Astrocyte (in vitro differentiated cells and primary cell): ENCODE results near the gene JPT2. TPM values are rescaled to one million over a fixed set of nuclear protein-coding genes. Genes with fewer than 3 reads are reported as not detected.

ENCODE experiments used
- DNase-seq: peaks from one replicate; pipeline ENCODE4 v3.0.0-alpha.2; 2010; ENCODE audit warnings: low read depth
- FAIRE-seq: peaks from 2 replicates; lab custom pipeline; 2011; peaks lifted over from hg19 to GRCh38; lab: Jason Lieb, UNC
- H2AFZ ChIP-seq: 2 replicates; pipeline ENCODE4 v1.6.0; 2012; ENCODE audit warnings: low read depth, low read length, inconsistent platforms
- H3K27ac ChIP-seq: 2 replicates; pipeline ENCODE4 v1.5.1; 2011; ENCODE audit warnings: low read depth, low read length, inconsistent platforms
- H3K27me3 ChIP-seq: 2 replicates; pipeline ENCODE4 v1.6.0; 2011; ENCODE audit warnings: low read length, inconsistent platforms; ENCODE audit not compliant: insufficient read depth
- H3K36me3 ChIP-seq: 2 replicates; pipeline ENCODE4 v1.5.1; 2011; ENCODE audit warnings: low read length, inconsistent platforms; ENCODE audit not compliant: insufficient read depth
- H3K4me1 ChIP-seq: 2 replicates; pipeline ENCODE4 v1.5.1; 2011; ENCODE audit warnings: low read length, inconsistent platforms; ENCODE audit not compliant: insufficient read depth
- H3K4me2 ChIP-seq: 2 replicates; pipeline ENCODE4 v1.6.0; 2012; ENCODE audit warnings: low read length, inconsistent platforms
- H3K4me3 ChIP-seq: 2 replicates; pipeline ENCODE4 v1.5.1; 2011; ENCODE audit warnings: low read depth, mild to moderate bottlenecking, low read length, inconsistent platforms; ENCODE audit not compliant: insufficient read depth
- H3K79me2 ChIP-seq: 2 replicates; pipeline ENCODE4 v1.6.0; 2012; ENCODE audit warnings: mild to moderate bottlenecking, low read length, inconsistent platforms; ENCODE audit not compliant: insufficient read depth
- H3K9ac ChIP-seq: 2 replicates; pipeline ENCODE4 v1.6.0; 2012; ENCODE audit warnings: mild to moderate bottlenecking, low read length, inconsistent platforms
- H3K9me3 ChIP-seq: 2 replicates; pipeline ENCODE4 v1.5.1; 2012; ENCODE audit warnings: low read depth, mild to moderate bottlenecking, low read length, inconsistent platforms; ENCODE audit not compliant: insufficient read depth
- H4K20me1 ChIP-seq: 2 replicates; pipeline ENCODE4 v1.6.0; 2012; ENCODE audit warnings: low read length, inconsistent platforms; ENCODE audit not compliant: insufficient read depth
- H3K27ac Mint-ChIP-seq: one replicate; pipeline ENCODE4 v1.8.0; 2021; ENCODE audit warnings: mild to moderate bottlenecking, mixed read lengths; ENCODE audit not compliant: unreplicated experiment
- H3K27me3 Mint-ChIP-seq: one replicate; pipeline ENCODE4 v1.8.0; 2021; ENCODE audit warnings: low read depth, mixed read lengths; ENCODE audit not compliant: unreplicated experiment
- H3K36me3 Mint-ChIP-seq: one replicate; pipeline ENCODE4 v1.8.0; 2021; ENCODE audit warnings: low read depth, mixed read lengths; ENCODE audit not compliant: unreplicated experiment
- H3K4me1 Mint-ChIP-seq: one replicate; pipeline ENCODE4 v1.8.0; 2021; ENCODE audit warnings: low read depth, mixed read lengths; ENCODE audit not compliant: unreplicated experiment
- H3K4me3 Mint-ChIP-seq: one replicate; pipeline ENCODE4 v1.8.0; 2021; ENCODE audit warnings: mild to moderate bottlenecking, moderate library complexity, mixed read lengths; ENCODE audit not compliant: unreplicated experiment
- H3K9me3 Mint-ChIP-seq: one replicate; pipeline ENCODE4 v1.8.0; 2021; ENCODE audit warnings: mild to moderate bottlenecking, mixed read lengths; ENCODE audit not compliant: unreplicated experiment
- EZH2 ChIP-seq: IDR thresholded peaks from 2 replicates; pipeline ENCODE4 v1.6.1; 2012; ENCODE audit warnings: mild to moderate bottlenecking, low read length, inconsistent platforms; ENCODE audit not compliant: insufficient read depth
- total RNA-seq: library from RNA; stranded (reverse); gene quantifications from 2 replicates; pipeline ENCODE4 v1.2.1, GENCODE V29; 2021
- TF ChIP-seq, protein P1 (sequence below): IDR thresholded peaks from 2 replicates; pipeline ENCODE4 v1.5.1; 2011; ENCODE audit warnings: low read depth, mild to moderate bottlenecking, inconsistent platforms, low read length, moderate library complexity; ENCODE audit not compliant: insufficient read depth

Gene JPT2
- total RNA-seq, 1 donor from 2014 or later = 143 TPM

DNA sequence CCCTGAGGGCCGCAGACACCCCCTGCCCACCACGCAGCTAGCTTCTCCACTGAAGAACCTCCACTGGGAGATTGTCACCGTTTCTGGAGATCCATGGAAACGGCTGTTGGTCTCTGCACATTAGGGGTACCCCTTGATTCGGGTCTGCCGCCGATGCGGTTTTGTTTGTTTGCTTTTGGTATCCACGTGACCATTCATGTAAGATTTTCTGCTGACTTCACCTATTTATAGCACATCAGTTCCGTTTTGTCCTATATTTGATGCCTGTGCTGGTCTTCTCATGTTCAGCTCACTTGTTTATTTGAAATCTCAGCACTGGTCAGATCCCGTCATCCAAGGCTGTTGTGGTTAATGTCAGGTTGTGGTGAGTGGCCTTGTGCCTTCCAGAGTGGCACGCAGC, 44.8 kb upstream of the JPT2 start:
- H3K27ac Mint-ChIP-seq = no peak overlapping the region
- H3K4me3 Mint-ChIP-seq = no peak overlapping the region
- Histone ChIP-seq H3K9ac (no peak overlapping the region), H3K9me3 (no peaks in the 10 kb centered on the region), H3K4me1 (no peaks in the 10 kb centered on the region), H3K4me2 (no peak overlapping the region), H3K79me2 (peaks cover 88% of the 10 kb centered on the region), H2AFZ (no peak overlapping the region), H3K4me3 (no peak overlapping the region), H4K20me1 (peaks cover 81% of the 10 kb centered on the region), H3K27me3 (no peaks in the 10 kb centered on the region), H3K27ac (no peak overlapping the region), H3K36me3 (peaks cover 27% of the 10 kb centered on the region)
- no peaks in the 10 kb centered on the region for H3K4me1 Mint-ChIP-seq
- DNase-seq = no peak
- H3K9me3 Mint-ChIP-seq = no peaks in the 10 kb centered on the region
- H3K36me3 Mint-ChIP-seq = peaks cover 30% of the 10 kb centered on the region
- FAIRE-seq = no peak
- TF ChIP-seq, protein P1, sequence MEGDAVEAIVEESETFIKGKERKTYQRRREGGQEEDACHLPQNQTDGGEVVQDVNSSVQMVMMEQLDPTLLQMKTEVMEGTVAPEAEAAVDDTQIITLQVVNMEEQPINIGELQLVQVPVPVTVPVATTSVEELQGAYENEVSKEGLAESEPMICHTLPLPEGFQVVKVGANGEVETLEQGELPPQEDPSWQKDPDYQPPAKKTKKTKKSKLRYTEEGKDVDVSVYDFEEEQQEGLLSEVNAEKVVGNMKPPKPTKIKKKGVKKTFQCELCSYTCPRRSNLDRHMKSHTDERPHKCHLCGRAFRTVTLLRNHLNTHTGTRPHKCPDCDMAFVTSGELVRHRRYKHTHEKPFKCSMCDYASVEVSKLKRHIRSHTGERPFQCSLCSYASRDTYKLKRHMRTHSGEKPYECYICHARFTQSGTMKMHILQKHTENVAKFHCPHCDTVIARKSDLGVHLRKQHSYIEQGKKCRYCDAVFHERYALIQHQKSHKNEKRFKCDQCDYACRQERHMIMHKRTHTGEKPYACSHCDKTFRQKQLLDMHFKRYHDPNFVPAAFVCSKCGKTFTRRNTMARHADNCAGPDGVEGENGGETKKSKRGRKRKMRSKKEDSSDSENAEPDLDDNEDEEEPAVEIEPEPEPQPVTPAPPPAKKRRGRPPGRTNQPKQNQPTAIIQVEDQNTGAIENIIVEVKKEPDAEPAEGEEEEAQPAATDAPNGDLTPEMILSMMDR = no peak
- TF ChIP-seq EZH2 = no peak
- no peaks in the 10 kb centered on the region for H3K27me3 Mint-ChIP-seq

DNA sequence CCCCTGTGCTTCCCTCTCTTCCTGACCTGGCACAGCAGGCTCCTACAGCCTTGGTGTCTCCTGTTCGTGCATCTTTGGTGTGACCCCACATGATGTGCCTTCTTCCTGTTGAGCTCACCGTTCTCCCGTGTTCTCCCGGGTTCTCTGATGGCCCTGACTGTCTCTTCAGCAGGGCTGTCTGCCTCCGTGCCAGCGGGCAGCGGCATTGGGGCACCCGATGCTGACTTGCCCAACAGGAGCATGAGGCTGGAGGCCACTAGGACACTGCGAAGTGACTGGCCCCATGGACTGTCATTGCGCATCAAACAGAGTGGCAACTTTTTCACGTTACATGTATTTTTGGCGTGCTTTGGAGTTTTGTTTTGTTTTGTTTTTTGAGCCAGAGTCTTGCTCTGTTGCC, 43.5 kb upstream of the JPT2 start:
- peaks cover 76% of the 10 kb centered on the region for H3K79me2 ChIP-seq
- TF ChIP-seq EZH2 = no peak
- TF ChIP-seq, protein P1 = no peak
- Mint-ChIP-seq H3K36me3 (peaks cover 34% of the 10 kb centered on the region), H3K4me3 (no peak overlapping the region), H3K9me3 (no peaks in the 10 kb centered on the region), H3K4me1 (no peaks in the 10 kb centered on the region), H3K27ac (no peak overlapping the region), H3K27me3 (no peaks in the 10 kb centered on the region)
- H3K9me3 ChIP-seq = no peaks in the 10 kb centered on the region
- peaks cover 35% of the 10 kb centered on the region for H3K36me3 ChIP-seq
- no peak overlapping the region for H3K4me2 ChIP-seq
- H3K9ac ChIP-seq = no peak overlapping the region
- FAIRE-seq (no peak), DNase-seq (no peak)
- no peaks in the 10 kb centered on the region for H3K4me1 ChIP-seq
- no peak overlapping the region for H3K27ac ChIP-seq
- H3K27me3 ChIP-seq = no peaks in the 10 kb centered on the region
- peaks cover 73% of the 10 kb centered on the region for H4K20me1 ChIP-seq
- H3K4me3 ChIP-seq = no peak overlapping the region
- no peak overlapping the region for H2AFZ ChIP-seq

DNA sequence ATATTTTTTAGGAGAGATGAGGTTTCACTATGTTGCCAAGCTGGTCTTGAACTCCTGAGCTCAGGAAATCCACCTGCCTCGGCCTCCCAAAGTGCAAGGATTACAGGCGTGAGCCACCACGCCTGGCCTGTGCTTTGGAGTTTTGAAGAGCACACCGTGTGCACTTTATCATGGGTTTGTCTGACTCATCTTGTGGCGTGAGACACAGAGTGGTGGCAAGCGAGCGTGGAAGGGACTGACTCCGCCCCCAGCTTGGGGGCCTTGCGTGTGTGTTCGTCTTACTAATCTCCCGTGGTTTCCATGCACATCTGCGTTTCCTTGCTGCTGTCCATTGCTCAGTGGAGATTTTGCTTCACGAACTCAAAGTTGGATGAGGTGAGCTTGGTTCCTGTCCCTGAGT, 43.0 kb upstream of the JPT2 start:
- H3K27me3 ChIP-seq = no peaks in the 10 kb centered on the region
- no peak overlapping the region for H3K4me3 ChIP-seq
- Mint-ChIP-seq H3K4me1 (no peaks in the 10 kb centered on the region), H3K36me3 (peaks cover 35% of the 10 kb centered on the region), H3K27me3 (no peaks in the 10 kb centered on the region), H3K4me3 (no peak overlapping the region), H3K9me3 (no peaks in the 10 kb centered on the region), H3K27ac (no peak overlapping the region)
- H2AFZ ChIP-seq = no peak overlapping the region
- DNase-seq (no peak), FAIRE-seq (no peak)
- H3K27ac ChIP-seq = no peak overlapping the region
- H3K9me3 ChIP-seq = no peaks in the 10 kb centered on the region
- TF ChIP-seq, protein P1 = no peak
- TF ChIP-seq EZH2 = no peak
- H3K9ac ChIP-seq = no peak overlapping the region
- H3K4me1 ChIP-seq = no peaks in the 10 kb centered on the region
- H4K20me1 ChIP-seq = peaks cover 73% of the 10 kb centered on the region
- H3K36me3 ChIP-seq = peaks cover 33% of the 10 kb centered on the region
- H3K79me2 ChIP-seq = peaks cover 71% of the 10 kb centered on the region
- no peak overlapping the region for H3K4me2 ChIP-seq
